CD4-positive, CD25-positive, alpha-beta regulatory T cell (primary cell): ENCODE measurements around the gene STK39. TPM values are rescaled to one million over a fixed set of nuclear protein-coding genes. Genes with fewer than 3 reads are reported as not detected.

Experiments used
- ATAC-seq, 2 donors: fragments of 150-1000 bp; cut with Tn5 transposase; one replicate each; pipeline ENCODE4 v1.10.0; 2021; ENCODE audit warnings: low read depth in 2 of 2, moderate number of reproducible peaks in 2 of 2, moderate library complexity in 1 of 2
- DNase-seq, 3 donors: peaks; one replicate each; pipeline versions ENCODE4 v3.0.0 to v3.0.0-alpha.2; 2012 to 2022; ENCODE audit warnings: mixed read lengths in 1 of 3
- H3K27ac ChIP-seq: one replicate; pipeline ENCODE4 v1.7.0; 2013; ENCODE audit warnings: mild to moderate bottlenecking, low read length; ENCODE audit not compliant: insufficient read depth, poor library complexity, severe bottlenecking
- H3K27me3 ChIP-seq: one replicate; pipeline ENCODE4 v1.7.0; 2013; ENCODE audit warnings: low read length; ENCODE audit not compliant: control insufficient read depth, insufficient read depth
- H3K36me3 ChIP-seq: one replicate; pipeline ENCODE4 v1.7.0; 2013; ENCODE audit warnings: mild to moderate bottlenecking, low read length, moderate library complexity; ENCODE audit not compliant: control insufficient read depth, insufficient read depth
- H3K4me1 ChIP-seq: 2 replicates; pipeline ENCODE4 v1.7.0; 2013; ENCODE audit warnings: mild to moderate bottlenecking, low read length; ENCODE audit not compliant: insufficient read depth, control insufficient read depth, poor library complexity, severe bottlenecking
- H3K4me3 ChIP-seq: one replicate; pipeline ENCODE4 v1.7.0; 2013; ENCODE audit warnings: low read depth, mild to moderate bottlenecking, low read length, moderate library complexity
- H3K9me3 ChIP-seq, 2 experiments: 1 replicate in 1 of 2; 2 replicates in 1 of 2; pipeline ENCODE4 v1.7.0; 2013; ENCODE audit warnings: low read length in 2 of 2, mild to moderate bottlenecking in 1 of 2, moderate library complexity in 1 of 2; ENCODE audit not compliant: control insufficient read depth in 2 of 2
- H3K27ac Mint-ChIP-seq, 3 donors: one replicate each; pipeline ENCODE4 v1.8.0; 2020 to 2022; ENCODE audit warnings: mild to moderate bottlenecking in 3 of 3, mixed read lengths in 3 of 3, moderate library complexity in 2 of 3
- H3K27me3 Mint-ChIP-seq: one replicate; pipeline ENCODE4 v1.8.0; 2022; ENCODE audit warnings: mild to moderate bottlenecking, mixed read lengths
- H3K36me3 Mint-ChIP-seq: one replicate; pipeline ENCODE4 v1.8.0; 2020; ENCODE audit warnings: mixed read lengths
- H3K4me1 Mint-ChIP-seq, 4 donors: one replicate each; pipeline ENCODE4 v1.8.0; 2020 to 2022; ENCODE audit warnings: mixed read lengths in 4 of 4, mild to moderate bottlenecking in 1 of 4
- H3K4me3 Mint-ChIP-seq, 4 donors: one replicate each; pipeline ENCODE4 v1.8.0; 2020 to 2022; ENCODE audit warnings: mild to moderate bottlenecking in 4 of 4, mixed read lengths in 4 of 4, moderate library complexity in 3 of 4
- H3K9me3 Mint-ChIP-seq, 7 donors: one replicate each; pipeline ENCODE4 v1.8.0; 2020 to 2022; ENCODE audit warnings: mixed read lengths in 7 of 7, mild to moderate bottlenecking in 3 of 7, moderate library complexity in 2 of 7
- polyA plus RNA-seq, 4 donors: library from polyadenylated mRNA; unstranded; fragments of 300-500 nt; fragmentation: Illumina TruSeq; gene quantifications; one replicate each; pipeline ENCODE4 v1.2.3, GENCODE V29; 2021
- total RNA-seq: library from RNA; stranded (reverse); gene quantifications from one replicate; pipeline ENCODE4 v1.2.3, GENCODE V29; 2022

Gene STK39
- total and polyA plus RNA-seq, 5 donors from 2014 or later = 4.4 to 27.2 (median 7.6) TPM

DNA sequence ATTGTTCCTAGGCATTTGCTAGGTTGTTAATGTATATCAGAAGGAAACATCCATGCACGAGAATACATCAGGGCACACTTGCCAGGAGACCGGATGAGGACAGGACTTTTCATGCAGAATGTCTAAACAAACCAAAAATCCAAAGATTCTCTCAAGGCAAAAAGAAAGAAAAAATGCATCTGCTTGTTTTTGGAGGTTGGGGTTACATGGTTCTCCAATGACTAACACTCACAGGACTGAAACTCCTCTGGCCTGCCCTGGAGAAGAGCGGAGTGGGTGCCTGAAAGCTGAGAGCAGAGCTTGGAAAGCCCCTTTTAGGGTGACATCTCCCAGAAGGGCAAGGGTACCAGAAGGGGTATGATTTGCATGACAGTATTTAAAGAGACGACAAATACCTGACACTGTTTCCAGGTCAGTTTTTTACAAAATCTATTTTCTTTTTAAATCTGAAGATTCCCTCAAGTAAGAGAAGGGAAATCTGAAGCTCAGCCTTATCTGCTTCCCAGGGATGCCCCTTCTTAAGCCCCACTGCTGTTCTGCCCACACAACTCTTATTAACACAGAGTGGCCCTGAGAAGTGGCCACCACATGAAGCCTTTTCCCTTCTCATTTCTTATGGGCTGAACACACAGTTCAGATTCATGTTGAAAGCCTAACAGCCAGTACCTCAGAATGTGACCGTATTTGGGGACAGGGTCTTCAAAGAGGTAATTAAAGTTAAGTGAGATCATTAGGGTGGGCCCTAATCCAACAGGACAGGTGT is 216.4 kb downstream of the STK39 start:
- Histone ChIP-seq H3K4me3 (no peak overlapping the region), H3K36me3 (peaks cover 11% of the 10 kb centered on the region), H3K27ac (no peak overlapping the region), H3K9me3 (no peaks in the 10 kb centered on the region), H3K27me3 (no peaks in the 10 kb centered on the region), H3K4me1 (peaks cover 4% of the 10 kb centered on the region)
- Mint-ChIP-seq H3K27me3 (no peaks in the 10 kb centered on the region), H3K4me3 (no peak overlapping the region), H3K27ac (peak overlapping the region in 1 of 3 donors; percentile 73), H3K36me3 (peaks cover 32% of the 10 kb centered on the region), H3K4me1 (peaks cover 7 to 12% (median 8%) of the 10 kb centered on the region in 4 donors), H3K9me3 (peaks cover 0 to 2% (median 0%) of the 10 kb centered on the region in 7 donors)
- peak in 1 of 3 donors; percentile 3 for DNase-seq
- peak in 1 of 2 donors; percentile 34 for ATAC-seq

DNA sequence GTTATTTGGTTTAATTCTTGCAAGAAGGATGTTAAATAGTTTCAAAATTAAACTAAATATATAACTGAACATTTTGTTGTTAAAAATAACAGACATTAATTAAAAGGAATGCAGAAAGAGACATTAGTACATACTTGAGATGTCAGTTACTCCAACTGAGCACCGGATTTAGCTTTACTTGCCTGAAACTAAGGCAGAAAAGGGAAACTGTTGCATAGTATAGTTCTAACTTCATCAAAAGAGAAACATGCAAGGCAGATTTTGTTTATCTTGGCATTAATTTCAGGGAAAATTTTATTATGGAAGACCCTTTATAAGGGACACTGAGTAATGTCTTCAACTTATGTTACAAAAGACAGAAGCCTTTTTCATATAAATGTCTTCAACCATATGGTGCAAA is 218.3 kb downstream of the STK39 start:
- peaks cover 38% of the 10 kb centered on the region for H3K36me3 Mint-ChIP-seq
- H3K27ac Mint-ChIP-seq = no peak overlapping the region
- no peaks in the 10 kb centered on the region for H3K27me3 ChIP-seq
- no peaks in the 10 kb centered on the region for H3K27me3 Mint-ChIP-seq
- peaks cover 15% of the 10 kb centered on the region for H3K36me3 ChIP-seq
- H3K4me1 Mint-ChIP-seq = peaks cover 0 to 12% (median 0%) of the 10 kb centered on the region in 4 donors
- DNase-seq = no peak
- H3K4me3 ChIP-seq = no peak overlapping the region
- no peak for ATAC-seq
- no peak overlapping the region for H3K4me3 Mint-ChIP-seq
- no peaks in the 10 kb centered on the region for H3K9me3 Mint-ChIP-seq
- no peaks in the 10 kb centered on the region for H3K9me3 ChIP-seq
- H3K4me1 ChIP-seq = no peaks in the 10 kb centered on the region
- H3K27ac ChIP-seq = no peak overlapping the region

- DNase-seq (no peak), ATAC-seq (no peak)
- no peak overlapping the region for H3K27ac ChIP-seq
- H3K27me3 ChIP-seq = no peaks in the 10 kb centered on the region
- no peak overlapping the region for H3K27ac Mint-ChIP-seq
- H3K4me3 Mint-ChIP-seq = no peak overlapping the region
- H3K4me1 ChIP-seq = no peaks in the 10 kb centered on the region
- H3K9me3 Mint-ChIP-seq = no peaks in the 10 kb centered on the region
- H3K4me3 ChIP-seq = no peak overlapping the region
- H3K9me3 ChIP-seq = no peaks in the 10 kb centered on the region
- peaks cover 15% of the 10 kb centered on the region for H3K36me3 ChIP-seq
- no peaks in the 10 kb centered on the region for H3K27me3 Mint-ChIP-seq
- H3K36me3 Mint-ChIP-seq = peaks cover 34% of the 10 kb centered on the region
- H3K4me1 Mint-ChIP-seq = peaks cover 0 to 12% (median 0%) of the 10 kb centered on the region in 4 donors
Observed at GRCh38 chr2:168028362-168028761, 219.0 kb downstream of the STK39 start.

GRCh38 chr2:168025487-168026202 is 221.8 kb downstream of the STK39 start:
- no peak for ATAC-seq
- H3K36me3 ChIP-seq = peaks cover 13% of the 10 kb centered on the region
- H3K9me3 Mint-ChIP-seq = no peaks in the 10 kb centered on the region
- H3K27me3 Mint-ChIP-seq = no peaks in the 10 kb centered on the region
- peaks cover 27% of the 10 kb centered on the region for H3K36me3 Mint-ChIP-seq
- no peak overlapping the region for H3K4me3 Mint-ChIP-seq
- H3K9me3 ChIP-seq = no peaks in the 10 kb centered on the region
- H3K27me3 ChIP-seq = no peaks in the 10 kb centered on the region
- DNase-seq = no peak
- no peak overlapping the region for H3K27ac Mint-ChIP-seq
- no peaks in the 10 kb centered on the region for H3K4me1 ChIP-seq
- H3K27ac ChIP-seq = no peak overlapping the region
- no peak overlapping the region for H3K4me3 ChIP-seq
- peaks cover 0 to 10% (median 0%) of the 10 kb centered on the region in 4 donors for H3K4me1 Mint-ChIP-seq

DNA sequence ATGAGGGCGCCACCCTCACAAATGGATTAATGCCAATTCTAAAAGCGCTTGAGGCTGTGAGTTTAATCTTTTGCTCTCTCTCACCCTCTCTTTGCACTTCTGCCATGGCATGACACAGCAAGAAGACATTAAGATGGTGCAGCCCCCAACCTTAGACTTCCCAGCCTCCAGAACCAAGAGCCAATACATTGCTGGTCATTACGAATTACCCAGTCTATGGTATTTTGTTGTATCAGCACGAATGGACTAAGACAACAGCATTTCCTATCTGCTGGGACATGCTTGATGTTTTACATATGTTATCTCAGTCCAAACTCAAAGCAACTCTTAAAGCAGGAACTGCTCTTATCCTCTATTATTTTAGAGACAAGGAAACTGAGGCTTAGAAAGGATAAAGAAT is 222.9 kb downstream of the STK39 start:
- peaks cover 13% of the 10 kb centered on the region for H3K36me3 ChIP-seq

GRCh38 chr2:168021800-168022587 is 225.4 kb downstream of the STK39 start:
- no peak overlapping the region for H3K27ac Mint-ChIP-seq
- H3K27ac ChIP-seq = no peak overlapping the region
- no peak overlapping the region for H3K4me3 Mint-ChIP-seq
- H3K4me1 ChIP-seq = no peaks in the 10 kb centered on the region
- H3K4me1 Mint-ChIP-seq = peaks cover 0 to 8% (median 0%) of the 10 kb centered on the region in 4 donors
- no peaks in the 10 kb centered on the region for H3K9me3 Mint-ChIP-seq
- H3K36me3 ChIP-seq = peaks cover 8% of the 10 kb centered on the region
- no peak overlapping the region for H3K4me3 ChIP-seq
- H3K36me3 Mint-ChIP-seq = peaks cover 20% of the 10 kb centered on the region
- no peaks in the 10 kb centered on the region for H3K27me3 Mint-ChIP-seq
- ATAC-seq = no peak
- no peaks in the 10 kb centered on the region for H3K9me3 ChIP-seq
- no peaks in the 10 kb centered on the region for H3K27me3 ChIP-seq
- no peak for DNase-seq

More for the DNA sequence above, 222.9 kb downstream of the STK39 start:
- Mint-ChIP-seq H3K27ac (peak overlapping the region in 1 of 3 donors; percentile 5), H3K9me3 (no peaks in the 10 kb centered on the region), H3K27me3 (no peaks in the 10 kb centered on the region), H3K36me3 (peaks cover 24% of the 10 kb centered on the region), H3K4me3 (no peak overlapping the region), H3K4me1 (peaks cover 0 to 8% (median 0%) of the 10 kb centered on the region in 4 donors)
- H3K27me3 ChIP-seq = no peaks in the 10 kb centered on the region
- H3K9me3 ChIP-seq = no peaks in the 10 kb centered on the region
- DNase-seq (no peak), ATAC-seq (no peak)
- no peak overlapping the region for H3K27ac ChIP-seq
- no peak overlapping the region for H3K4me3 ChIP-seq
- H3K4me1 ChIP-seq = no peaks in the 10 kb centered on the region

GRCh38 chr2:168015274-168015953 is 232.0 kb downstream of the STK39 start:
- Histone ChIP-seq H3K4me1 (no peaks in the 10 kb centered on the region), H3K4me3 (no peak overlapping the region), H3K27ac (no peak overlapping the region), H3K9me3 (no peaks in the 10 kb centered on the region), H3K27me3 (no peaks in the 10 kb centered on the region), H3K36me3 (peaks cover 32% of the 10 kb centered on the region)
- Mint-ChIP-seq H3K4me3 (no peak overlapping the region), H3K27ac (no peak overlapping the region), H3K36me3 (peaks cover 29% of the 10 kb centered on the region), H3K4me1 (peaks cover 0 to 4% (median 1%) of the 10 kb centered on the region in 4 donors), H3K9me3 (no peaks in the 10 kb centered on the region), H3K27me3 (no peaks in the 10 kb centered on the region)
- ATAC-seq (no peak), DNase-seq (no peak)
